Mucosa of descending colon (tissue), 3 donors: ENCODE measurements around the gene LARGE1. TPM values are rescaled to one million over a fixed set of nuclear protein-coding genes. Genes with fewer than 3 reads are reported as not detected.

Experiments
- ATAC-seq: fragments of 200-7000 bp; cut with Tn5 transposase; one replicate; pipeline ENCODE4 v1.9.1; 2020; ENCODE audit warnings: mild to moderate bottlenecking, moderate library complexity
- DNase-seq, 3 donors: peaks; one replicate each; pipeline ENCODE4 v3.0.0-alpha.2; 2020
- H3K36me3 ChIP-seq: fragments of 200-600 bp; one replicate; pipeline ENCODE4 v1.8.0; 2021; ENCODE audit warnings: low read depth, mild to moderate bottlenecking
- H3K4me1 ChIP-seq: fragments of 200-600 bp; one replicate; pipeline ENCODE4 v1.8.0; 2021; ENCODE audit warnings: low read depth, mild to moderate bottlenecking
- H3K4me3 ChIP-seq: fragments of 200-600 bp; one replicate; pipeline ENCODE4 v1.8.0; 2021; ENCODE audit warnings: mild to moderate bottlenecking
- H3K9me3 ChIP-seq: fragments of 200-600 bp; one replicate; pipeline ENCODE4 v1.8.0; 2021; ENCODE audit warnings: mild to moderate bottlenecking
- intact Hi-C, 2 donors: fragments of 100-400 bp; cut with DNase I in 1 of 2; cut with micrococcal nuclease in 1 of 2; formaldehyde crosslinking; loops; one replicate each; pipeline versions ENCODE4 v1.11.0 to v1.11.1; 2022; cut with DNase I, micrococcal nuclease
- total RNA-seq, 3 donors: library from RNA; stranded (reverse); fragmentation: NEBNext Ultra II Directional in 2 of 3; extraction: Animal tissue kit (Norgen Biotek cat#: 25700) in 2 of 3; gene quantifications; one replicate each; pipeline versions ENCODE4 v1.2.1 to v1.2.4, GENCODE V29; 2021 to 2023
- TF ChIP-seq, protein P1 (sequence below): fragments of 200-600 bp; IDR thresholded peaks from one replicate; pipeline ENCODE4 v1.8.0; 2022; ENCODE audit warnings: antibody characterized with exemption, mild to moderate bottlenecking
- donor health status: DM: no; HTN: no; CAD: no; lungs with moderate emphysema.
- donor health status: DM: no; HTN: no; CAD: no.
- donor health status: DM: no; HTN: yes; CAD: no.

LARGE1 gene
- total RNA-seq, 3 donors from 2014 or later, result 29.3 to 93.8 (median 67.7) TPM

GRCh38 chr22:33803371-33804282 lies 116.6 kb downstream of the LARGE1 start:
- H3K9me3 ChIP-seq, result no peaks in the 10 kb centered on the region
- H3K36me3 ChIP-seq, result no peaks in the 10 kb centered on the region
- DNase-seq (no peak), ATAC-seq (peak; percentile 44)
- no peak overlapping the region for H3K4me3 ChIP-seq
- H3K4me1 ChIP-seq, result peaks cover 5% of the 10 kb centered on the region
- intact Hi-C loops, result no loop called here
- TF ChIP-seq, protein P1, sequence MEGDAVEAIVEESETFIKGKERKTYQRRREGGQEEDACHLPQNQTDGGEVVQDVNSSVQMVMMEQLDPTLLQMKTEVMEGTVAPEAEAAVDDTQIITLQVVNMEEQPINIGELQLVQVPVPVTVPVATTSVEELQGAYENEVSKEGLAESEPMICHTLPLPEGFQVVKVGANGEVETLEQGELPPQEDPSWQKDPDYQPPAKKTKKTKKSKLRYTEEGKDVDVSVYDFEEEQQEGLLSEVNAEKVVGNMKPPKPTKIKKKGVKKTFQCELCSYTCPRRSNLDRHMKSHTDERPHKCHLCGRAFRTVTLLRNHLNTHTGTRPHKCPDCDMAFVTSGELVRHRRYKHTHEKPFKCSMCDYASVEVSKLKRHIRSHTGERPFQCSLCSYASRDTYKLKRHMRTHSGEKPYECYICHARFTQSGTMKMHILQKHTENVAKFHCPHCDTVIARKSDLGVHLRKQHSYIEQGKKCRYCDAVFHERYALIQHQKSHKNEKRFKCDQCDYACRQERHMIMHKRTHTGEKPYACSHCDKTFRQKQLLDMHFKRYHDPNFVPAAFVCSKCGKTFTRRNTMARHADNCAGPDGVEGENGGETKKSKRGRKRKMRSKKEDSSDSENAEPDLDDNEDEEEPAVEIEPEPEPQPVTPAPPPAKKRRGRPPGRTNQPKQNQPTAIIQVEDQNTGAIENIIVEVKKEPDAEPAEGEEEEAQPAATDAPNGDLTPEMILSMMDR, result no peak

DNA sequence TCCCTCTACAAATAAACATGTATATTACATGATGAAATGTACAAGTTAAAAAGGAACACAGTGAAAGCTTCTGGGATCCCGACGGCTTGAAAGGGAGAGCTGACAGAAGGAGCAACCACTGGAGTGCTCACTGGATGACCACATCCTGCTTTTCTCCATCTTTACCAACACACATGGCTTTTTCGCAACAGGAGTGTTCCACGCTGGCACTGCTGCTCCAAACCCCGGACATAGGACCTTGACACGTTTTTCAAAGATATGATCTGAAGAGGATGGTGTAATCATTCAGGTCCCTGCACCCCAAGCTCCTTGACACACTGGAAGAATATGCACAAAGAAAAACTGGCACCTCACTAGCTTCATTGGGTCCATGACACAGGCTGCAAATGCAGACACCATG lies 121.9 kb downstream of the LARGE1 start:
- no peak for DNase-seq
- no peak for ATAC-seq
- TF ChIP-seq, protein P1, result no peak
- Histone ChIP-seq H3K4me1 (no peaks in the 10 kb centered on the region), H3K9me3 (no peaks in the 10 kb centered on the region), H3K4me3 (no peak overlapping the region), H3K36me3 (no peaks in the 10 kb centered on the region)
- intact Hi-C loops, result no loop called here

DNA sequence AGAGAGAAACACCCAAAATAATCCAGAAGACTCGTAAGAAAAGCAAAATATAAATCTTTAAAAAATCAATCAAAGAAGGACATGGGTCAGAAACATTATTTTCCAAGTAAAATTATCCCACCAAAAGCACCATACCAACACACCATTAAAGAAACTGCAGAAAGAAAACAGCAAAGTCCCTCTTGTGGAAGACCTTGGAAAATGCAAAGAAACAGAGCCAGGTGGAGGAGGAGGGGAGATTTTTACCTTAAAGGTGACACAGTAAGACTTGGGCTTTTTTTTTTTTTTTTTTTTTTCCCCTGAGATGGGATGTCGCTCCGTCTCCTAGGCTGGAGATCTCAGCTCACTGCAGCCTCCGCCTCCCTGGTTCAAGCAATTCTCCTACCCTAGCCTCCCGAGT lies 123.8 kb downstream of the LARGE1 start:
- no peaks in the 10 kb centered on the region for H3K4me1 ChIP-seq
- H3K4me3 ChIP-seq, result no peak overlapping the region
- DNase-seq (no peak), ATAC-seq (no peak)
- TF ChIP-seq, protein P1, result no peak
- H3K9me3 ChIP-seq, result no peaks in the 10 kb centered on the region
- intact Hi-C loops, result no loop called here
- H3K36me3 ChIP-seq, result no peaks in the 10 kb centered on the region

- Histone ChIP-seq H3K36me3 (no peaks in the 10 kb centered on the region), H3K4me3 (no peak overlapping the region), H3K4me1 (no peaks in the 10 kb centered on the region), H3K9me3 (peaks cover 12% of the 10 kb centered on the region)
- intact Hi-C loops, result no loop called here
- TF ChIP-seq, protein P1, result no peak
- no peak for DNase-seq
- no peak for ATAC-seq
Measured at GRCh38 chr22:33793475-33793874, 126.8 kb downstream of the LARGE1 start.

- intact Hi-C loops, result no loop called here
- ATAC-seq, result no peak
- no peak for DNase-seq
- Histone ChIP-seq H3K4me3 (no peak overlapping the region), H3K9me3 (peaks cover 17% of the 10 kb centered on the region), H3K4me1 (no peaks in the 10 kb centered on the region), H3K36me3 (no peaks in the 10 kb centered on the region)
- TF ChIP-seq, protein P1, result no peak
Measured at GRCh38 chr22:33792832-33793231, 127.4 kb downstream of the LARGE1 start.
